H1 (cell line): Measurements from ENCODE around the gene CALY. TPM values are rescaled to one million over a fixed set of nuclear protein-coding genes. Genes with fewer than 3 reads are reported as not detected.
A peak's percentile ranks its signal among the peaks of the same experiment; 100 is the strongest.

Experiments used
- CTCF ChIA-PET: fragments of 300-600 bp; sonication (Branson Sonifier 250); formaldehyde crosslinking; loops from one replicate; lab custom pipeline; 2021; ENCODE audit not compliant: partially characterized antibody; lab: Charles Lee
- POLR2A ChIA-PET: fragments of 300-600 bp; sonication (Branson Sonifier 250); formaldehyde crosslinking; loops from one replicate; lab custom pipeline; 2021; ENCODE audit warnings: inconsistent platforms; ENCODE audit not compliant: partially characterized antibody; lab: Charles Lee
- DNase-seq, 2 experiments: peaks; one replicate each; pipeline versions ENCODE4 v3.0.0 to v3.0.0-alpha.2; 2010 to 2022; ENCODE audit warnings: low spot score in 2 of 2, low read depth in 1 of 2, mixed read lengths in 1 of 2
- FAIRE-seq: peaks from 2 replicates; lab custom pipeline; 2011; peaks lifted over from hg19 to GRCh38; lab: Jason Lieb, UNC
- H2AFZ ChIP-seq: 2 replicates; pipeline ENCODE4 v1.8.1; 2012; ENCODE audit warnings: low read length, inconsistent platforms
- H2AK5ac ChIP-seq: 2 replicates; pipeline ENCODE4 v1.6.1; 2013; ENCODE audit warnings: low read depth, low read length
- H2BK120ac ChIP-seq: replicated peaks from 2 replicates; pipeline ENCODE3; 2013; ENCODE audit warnings: low read depth, low read length, inconsistent platforms
- H2BK12ac ChIP-seq: 2 replicates; pipeline ENCODE4 v1.6.1; 2013; ENCODE audit warnings: low read depth, low read length
- H2BK15ac ChIP-seq: 2 replicates; pipeline ENCODE4 v1.6.1; 2013; ENCODE audit warnings: low read length
- H2BK20ac ChIP-seq: 2 replicates; pipeline ENCODE4 v1.6.1; 2013; ENCODE audit warnings: low read length
- H2BK5ac ChIP-seq: 2 replicates; pipeline ENCODE4 v1.6.1; 2013; ENCODE audit warnings: low read depth, low read length
- H3K14ac ChIP-seq: 2 replicates; pipeline ENCODE4 v1.6.1; 2013; ENCODE audit warnings: inconsistent platforms; ENCODE audit not compliant: insufficient read length
- H3K18ac ChIP-seq: 2 replicates; pipeline ENCODE4 v1.6.1; 2013; ENCODE audit warnings: low read length; ENCODE audit errors: extremely low read depth
- H3K23ac ChIP-seq: 2 replicates; pipeline ENCODE4 v1.6.1; 2013; ENCODE audit warnings: inconsistent platforms; ENCODE audit not compliant: insufficient read length
- H3K23me2 ChIP-seq: 2 replicates; pipeline ENCODE4 v1.6.1; 2013; ENCODE audit warnings: low read depth, low read length
- H3K27ac ChIP-seq: 2 replicates; pipeline ENCODE4 v1.6.1; 2011; ENCODE audit warnings: low read depth, low read length, inconsistent platforms
- H3K27me3 ChIP-seq, 4 experiments: replicated peaks in 1 of 4; 1 replicate in 1 of 4; 2 replicates in 3 of 4; pipeline versions ENCODE4 v1.6.1 to v1.8.1; 2011 to 2013; ENCODE audit warnings: low read length in 3 of 4, mild to moderate bottlenecking in 3 of 4, inconsistent platforms in 2 of 4, mixed read lengths in 2 of 4, moderate library complexity in 1 of 4; ENCODE audit not compliant: control insufficient read depth in 3 of 4, insufficient read depth in 3 of 4; ENCODE audit errors: extremely low read depth in 1 of 4
- H3K36me3 ChIP-seq, 4 experiments: 2 replicates each; pipeline versions ENCODE4 v1.6.1 to v1.8.1; 2011 to 2013; ENCODE audit warnings: mild to moderate bottlenecking in 4 of 4, low read length in 3 of 4, moderate library complexity in 2 of 4, control low read depth in 1 of 4, inconsistent platforms in 1 of 4; ENCODE audit not compliant: insufficient read depth in 4 of 4, control insufficient read depth in 2 of 4
- H3K4ac ChIP-seq: replicated peaks from 2 replicates; pipeline ENCODE3; 2013; ENCODE audit warnings: low read length, low read depth, mixed read lengths, inconsistent platforms; ENCODE audit not compliant: insufficient read length
- H3K4me1 ChIP-seq, 4 experiments: replicated peaks in 1 of 4; 1 replicate in 1 of 4; 2 replicates in 3 of 4; pipeline versions ENCODE4 v1.6.1 to v1.8.1; 2011 to 2013; ENCODE audit warnings: low read length in 3 of 4, inconsistent platforms in 2 of 4, mixed read lengths in 1 of 4; ENCODE audit not compliant: insufficient read depth in 4 of 4, control insufficient read depth in 3 of 4
- H3K4me2 ChIP-seq, 2 experiments: 2 replicates each; pipeline versions ENCODE4 v1.6.1 to v1.8.1; 2011 to 2013; ENCODE audit warnings: low read depth in 2 of 2, low read length in 2 of 2, control low read depth in 1 of 2, inconsistent platforms in 1 of 2, mild to moderate bottlenecking in 1 of 2; ENCODE audit not compliant: insufficient read depth in 1 of 2
- H3K4me3 ChIP-seq, 4 experiments: fragments of 200-600, 300-600 bp in 1 of 4; sonication (generic), shearing (Covaris generic), sonication (Bioruptor Twin) in 1 of 4; 2 replicates each; pipeline versions ENCODE4 v1.5.1 to v1.8.1; 2011 to 2016; ENCODE audit warnings: low read length in 4 of 4, low read depth in 3 of 4, control low read depth in 2 of 4, inconsistent platforms in 2 of 4, mild to moderate bottlenecking in 2 of 4, mixed read lengths in 1 of 4, moderate library complexity in 1 of 4; ENCODE audit not compliant: insufficient read depth in 2 of 4; ENCODE audit errors: extremely low read depth in 1 of 4
- H3K56ac ChIP-seq: replicated peaks from 2 replicates; pipeline ENCODE3; 2013; ENCODE audit warnings: low read depth, mild to moderate bottlenecking, mixed read lengths, low read length, inconsistent platforms; ENCODE audit not compliant: insufficient read length
- H3K79me1 ChIP-seq: 2 replicates; pipeline ENCODE4 v1.6.1; 2013; ENCODE audit warnings: low read depth, low read length, control low read depth
- H3K79me2 ChIP-seq, 2 experiments: 2 replicates each; pipeline versions ENCODE4 v1.6.1 to v1.8.1; 2012 to 2013; ENCODE audit warnings: low read length in 2 of 2, mild to moderate bottlenecking in 2 of 2, inconsistent platforms in 1 of 2; ENCODE audit not compliant: insufficient read depth in 2 of 2, control insufficient read depth in 1 of 2
- H3K9ac ChIP-seq, 4 experiments: replicated peaks in 1 of 4; 1 replicate in 1 of 4; 2 replicates in 3 of 4; pipeline versions ENCODE4 v1.6.1 to v1.8.1; 2011 to 2013; ENCODE audit warnings: low read depth in 3 of 4, low read length in 3 of 4, control low read depth in 2 of 4, mild to moderate bottlenecking in 2 of 4, moderate library complexity in 2 of 4, inconsistent platforms in 1 of 4; ENCODE audit errors: extremely low read depth in 1 of 4
- H3K9me3 ChIP-seq, 2 experiments: 2 replicates each; pipeline versions ENCODE4 v1.6.1 to v1.8.1; 2012 to 2013; ENCODE audit warnings: mild to moderate bottlenecking in 2 of 2, moderate library complexity in 2 of 2, control low read depth in 1 of 2, inconsistent platforms in 1 of 2, low read depth in 1 of 2, low read length in 1 of 2, mixed read lengths in 1 of 2; ENCODE audit not compliant: insufficient read depth in 2 of 2
- H4K20me1 ChIP-seq, 2 experiments: replicated peaks in 1 of 2; 2 replicates each; pipeline versions ENCODE3 to v1.8.1; 2011 to 2013; ENCODE audit warnings: inconsistent platforms in 2 of 2, low read length in 2 of 2, mild to moderate bottlenecking in 1 of 2; ENCODE audit not compliant: insufficient read depth in 2 of 2, control insufficient read depth in 1 of 2
- H4K5ac ChIP-seq: 2 replicates; pipeline ENCODE4 v1.6.1; 2013; ENCODE audit warnings: low read length, low read depth, mixed read lengths, inconsistent platforms; ENCODE audit not compliant: insufficient read length
- H4K8ac ChIP-seq: 2 replicates; pipeline ENCODE4 v1.8.0; 2013; ENCODE audit warnings: mild to moderate bottlenecking, moderate library complexity, low read length, inconsistent platforms; ENCODE audit not compliant: insufficient read depth; ENCODE audit errors: extremely low read depth
- H4K91ac ChIP-seq: replicated peaks from 2 replicates; pipeline ENCODE3; 2013; ENCODE audit warnings: low read length, mixed read lengths, inconsistent platforms; ENCODE audit not compliant: insufficient read length
- SIN3A ChIP-seq, 2 experiments: IDR thresholded peaks in 1 of 2; conservative IDR thresholded peaks in 1 of 2; 2 replicates each; pipeline ENCODE4 v1.6.1; 2011 to 2012; ENCODE audit warnings: low read length in 2 of 2, improper control_type of control experiment in 1 of 2, low read depth in 1 of 2, mild to moderate bottlenecking in 1 of 2
- WGBS, 2 experiments: shearing (Covaris generic) in 1 of 2; methylation state at CpG; one replicate each; pipeline versions ENCODE4 v1.1.6 to v1.1.7; 2013 to 2015; ENCODE audit warnings: low lambda C conversion rate in 2 of 2, mixed read lengths in 2 of 2, inconsistent platforms in 1 of 2, low coverage in 1 of 2, missing lambda C conversion rate in 1 of 2; ENCODE audit not compliant: insufficient replicate concordance in 2 of 2, insufficient coverage in 1 of 2, insufficient read length in 1 of 2; ENCODE audit errors: extremely low coverage in 1 of 2, missing lambda C conversion rate in 1 of 2; 5-methylcytosine and 5-hydroxymethylcytosine counted together
- polyA plus RNA-seq, 7 experiments: library from polyadenylated mRNA; depleted of rRNA in 3 of 7; stranded (reverse) in 5 of 7; unstranded in 2 of 7; fragments of >200 nt in 5 of 7; fragments of 200-250 nt in 2 of 7; gene quantifications; 1 replicate in 5 of 7; 2 replicates in 1 of 7; 4 replicates in 1 of 7; pipeline versions ENCODE4 v1.2.1 to v1.2.3, GENCODE V29; 2011 to 2013; ENCODE audit warnings: missing spikeins in 2 of 7, mixed read lengths in 2 of 7
- total RNA-seq: library from RNA; stranded (reverse); fragmentation: NEBNext Ultra II Directional; extraction: Animal tissue kit (Norgen Biotek cat#: 25700); gene quantifications from 2 replicates; pipeline ENCODE4 v1.2.1, GENCODE V29; 2021

The CALY gene
- total and polyA plus RNA-seq, 2 of the 8 experiments (the other 6 are each of a cell fraction or from before 2014, with no cell fraction given) = 1.3 to 1.5 TPM

GRCh38 chr10:133278577-133279265, 58.0 kb downstream of the CALY start:
- ChIA-PET POLR2A (interaction anchor here (0.8 to 2.4 kb wide), 5 partner anchors 11 to 65 kb away, joined by 3 to 7 read pairs (median 3); no protein-coding TSS in a partner anchor), CTCF (interaction anchor here (0.6 to 1.8 kb wide), 6 partner anchors 12 to 339 kb away, joined by 3 to 4 read pairs (median 4); no protein-coding TSS in a partner anchor)
- H3K23ac ChIP-seq = no peak overlapping the region
- no peaks in the 10 kb centered on the region for H3K79me2 ChIP-seq
- no peak overlapping the region for H2BK15ac ChIP-seq
- H3K9me3 ChIP-seq = no peaks in the 10 kb centered on the region
- no peak overlapping the region for H3K9ac ChIP-seq
- H3K79me1 ChIP-seq = no peaks in the 10 kb centered on the region
- H4K8ac ChIP-seq = 0 out of 2 replicates have a peak overlapping the region, but pooled peaks have one; percentile 20
- DNase-seq = no peak
- H3K27me3 ChIP-seq = peaks cover 0 to 7% (median 4%) of the 10 kb centered on the region in 4 experiments; a peak in 6 of 7 replicates
- H2BK12ac ChIP-seq = no peak overlapping the region
- H3K23me2 ChIP-seq = peaks cover 5% of the 10 kb centered on the region; the same call in 1 of the 2 replicates
- H2BK5ac ChIP-seq = no peak overlapping the region
- H2AFZ ChIP-seq = no peak overlapping the region
- H3K14ac ChIP-seq = no peak overlapping the region
- 93% methylated on average over 18 of the region's 19 CpGs; no CpG with 5 or more reads in 1 of the 2 experiments for WGBS, 2 experiments
- no peak for FAIRE-seq
- H3K4me1 ChIP-seq = peaks cover 0 to 13% (median 7%) of the 10 kb centered on the region in 4 experiments; a peak in 5 of 7 replicates
- H4K5ac ChIP-seq = no peak overlapping the region
- TF ChIP-seq SIN3A (conservative IDR thresholded peaks at IDR 0.05 in 1 of 2, IDR thresholded peaks at IDR 0.05 in 1 of 2; ENCODE audit: low read depth in 1 of 2, low read length in 2 of 2) = no peak
- H3K56ac ChIP-seq = no peak overlapping the region
- H3K18ac ChIP-seq = no peak overlapping the region
- no peak overlapping the region for H2BK20ac ChIP-seq
- H3K4ac ChIP-seq = no peak overlapping the region
- H3K4me2 ChIP-seq = no peak overlapping the region
- no peak overlapping the region for H3K27ac ChIP-seq
- H3K36me3 ChIP-seq = peaks cover 4 to 22% (median 14%) of the 10 kb centered on the region in 4 experiments; a peak in 6 of 8 replicates
- no peak overlapping the region for H2AK5ac ChIP-seq
- no peak overlapping the region for H3K4me3 ChIP-seq
- no peak overlapping the region for H4K91ac ChIP-seq
- H4K20me1 ChIP-seq = peaks cover 0 to 6% of the 10 kb centered on the region in 2 experiments
- no peak overlapping the region for H2BK120ac ChIP-seq
